DMS53 (cell line): ENCODE measurements around the gene PALM.

Experiments
- DNase-seq: peaks from one replicate; lab custom pipeline; 2025; lab: John Stamatoyannopoulos, UW

PALM gene

GRCh38 chr19:752652-753517, 44.1 kb downstream of the PALM start:
- peak; percentile 89 for DNase-seq

- no peak for DNase-seq
Measured at GRCh38 chr19:754530-754929, 45.8 kb downstream of the PALM start.

DNA sequence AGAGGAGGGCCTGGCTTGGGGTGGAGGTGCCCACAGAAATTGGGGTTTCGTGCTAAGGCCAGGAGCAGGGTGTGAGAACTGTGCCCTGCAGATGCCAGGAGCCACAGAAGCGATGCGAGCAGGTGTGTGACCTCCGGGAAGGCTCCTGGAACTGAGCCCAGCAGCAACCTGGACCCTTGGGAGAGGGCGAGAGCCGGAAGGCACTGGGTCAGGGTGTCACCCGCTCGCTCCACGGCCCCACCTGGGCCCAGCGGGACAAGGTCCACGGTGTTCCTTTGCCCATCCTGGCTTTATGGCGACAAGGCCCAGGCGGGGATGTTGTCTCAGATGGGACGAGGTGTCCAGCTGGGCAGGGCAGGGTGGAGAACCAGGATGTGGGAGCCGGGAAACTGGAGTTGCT, 46.3 kb downstream of the PALM start:
- DNase-seq, result no peak

DNA sequence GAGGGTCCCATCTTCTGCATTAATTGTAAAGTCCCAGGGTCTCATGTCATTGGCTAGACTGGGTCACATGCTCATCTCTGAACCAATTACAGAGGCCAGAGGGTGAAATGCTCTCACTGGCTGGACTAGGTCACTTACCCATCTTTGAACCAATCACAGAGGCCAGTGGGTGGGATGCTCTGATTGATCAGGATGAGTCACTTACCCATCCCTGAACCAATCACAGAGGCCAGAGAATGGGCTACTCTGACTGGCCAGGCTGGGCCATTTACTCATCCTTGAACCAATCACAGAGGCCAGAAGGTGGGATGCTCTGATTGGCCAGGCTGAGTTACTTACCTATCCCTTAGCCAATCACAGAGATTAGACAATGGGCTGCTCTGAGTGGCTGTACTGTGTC, 47.5 kb downstream of the PALM start:
- peak; percentile 33 for DNase-seq

GRCh38 chr19:756821-757688, 48.3 kb downstream of the PALM start:
- no peak for DNase-seq

- DNase-seq, result no peak
Measured at GRCh38 chr19:757811-758668, 49.3 kb downstream of the PALM start.

GRCh38 chr19:763181-763580, 54.4 kb downstream of the PALM start:
- DNase-seq, result no peak

- no peak for DNase-seq
Measured at GRCh38 chr19:763869-764268, 55.1 kb downstream of the PALM start.

- no peak for DNase-seq
Measured at GRCh38 chr19:764301-764700, 55.6 kb downstream of the PALM start.

DNA sequence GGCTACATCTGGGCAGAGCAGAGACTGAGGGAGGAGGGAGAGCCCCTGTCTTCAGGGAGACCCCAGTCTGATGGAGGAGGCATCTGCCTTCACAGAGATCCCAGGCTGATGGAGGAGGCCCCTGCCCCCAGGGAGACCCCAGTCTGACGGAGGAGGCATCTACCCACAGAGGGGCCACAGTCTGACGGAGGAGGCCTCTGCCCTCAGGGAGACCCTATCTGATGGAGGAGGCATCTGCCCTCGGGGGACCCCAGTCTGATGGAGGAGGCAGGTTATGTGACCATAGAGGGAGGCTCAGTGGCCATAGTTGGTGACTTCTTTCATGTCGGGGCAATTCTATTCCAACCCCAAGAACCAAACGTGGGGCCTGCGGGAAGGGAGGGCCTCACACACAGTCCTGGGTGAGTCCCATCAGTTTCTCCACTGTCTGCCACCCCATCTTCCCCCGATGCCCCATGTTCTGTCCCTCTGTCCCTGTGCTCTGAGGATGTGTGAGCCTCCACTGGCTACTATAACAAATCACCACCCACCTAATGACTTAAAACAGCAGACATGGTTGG, 56.5 kb downstream of the PALM start:
- no peak for DNase-seq

GRCh38 chr19:768424-768823, 59.7 kb downstream of the PALM start:
- DNase-seq, result no peak

GRCh38 chr19:769616-770015, 60.9 kb downstream of the PALM start:
- DNase-seq, result no peak

- peak; percentile 43 for DNase-seq
Measured at GRCh38 chr19:771332-771785, 62.6 kb downstream of the PALM start.

DNA sequence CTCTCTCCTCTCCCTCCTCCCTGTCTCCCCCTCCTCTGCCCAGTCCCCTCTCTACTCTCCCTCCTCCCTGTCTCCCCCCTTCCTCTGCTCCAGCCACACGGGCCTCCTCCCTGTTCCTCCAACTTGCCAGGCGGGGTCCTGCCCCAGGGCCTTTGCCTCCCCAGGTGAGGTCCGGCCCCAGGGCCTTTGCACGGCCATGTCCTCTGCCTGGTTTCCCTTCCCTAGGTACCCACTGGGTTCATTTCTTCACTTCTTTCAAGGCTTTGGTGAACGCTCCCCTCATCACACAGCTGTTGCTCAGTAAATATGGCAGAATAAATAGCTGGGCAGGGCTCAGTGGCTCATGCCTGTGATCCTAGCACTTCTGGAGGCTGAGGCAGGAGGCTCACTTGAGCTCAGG, 63.3 kb downstream of the PALM start:
- DNase-seq, result no peak

- peak; percentile 49 for DNase-seq
Measured at GRCh38 chr19:772730-773436, 64.1 kb downstream of the PALM start.

GRCh38 chr19:776549-776948, 67.8 kb downstream of the PALM start:
- no peak for DNase-seq

GRCh38 chr19:778910-779653, 70.3 kb downstream of the PALM start:
- DNase-seq, result peak; percentile 34

- no peak for DNase-seq
Measured at GRCh38 chr19:780935-781334, 72.2 kb downstream of the PALM start.

GRCh38 chr19:781800-782184, 73.1 kb downstream of the PALM start:
- no peak for DNase-seq

DNA sequence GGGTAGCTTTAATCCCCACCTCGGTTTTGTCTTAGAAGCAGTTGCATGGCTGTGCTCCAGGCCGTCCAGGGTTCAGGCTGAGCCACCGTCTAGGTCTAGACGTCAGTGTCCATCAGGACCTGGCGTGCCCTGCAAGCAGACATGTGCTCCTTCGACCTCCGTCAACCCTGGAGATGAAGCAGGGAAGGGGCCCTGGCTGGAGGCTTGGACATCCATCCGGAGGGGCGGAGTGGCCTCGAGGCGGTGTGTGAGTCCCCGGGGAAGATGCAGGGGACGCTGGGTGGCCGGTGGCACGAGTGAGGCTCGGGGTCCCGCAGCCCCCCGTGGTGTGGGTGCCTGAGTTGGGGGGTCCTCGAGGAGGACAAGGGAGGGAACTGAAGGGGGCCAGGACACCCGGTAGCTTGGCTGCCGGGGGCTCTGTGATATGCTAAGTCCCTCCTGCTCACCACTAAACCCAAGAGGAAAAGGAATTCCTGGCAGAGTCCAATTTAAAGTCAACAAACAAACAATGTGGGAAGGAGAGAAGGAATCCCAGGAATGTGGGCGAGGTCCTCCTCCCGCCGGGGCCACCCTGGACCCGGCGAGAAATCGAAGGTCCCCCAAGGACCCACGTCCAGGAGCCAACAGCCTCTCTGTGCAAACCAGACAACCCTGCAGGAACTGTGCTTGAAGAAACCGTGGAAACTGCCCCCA, 73.6 kb downstream of the PALM start:
- DNase-seq, result no peak
